Measurements from ENCODE around the gene BGLAP.

BGLAP gene

GRCh38 chr1:156228501-156228900 lies 13.5 kb upstream of the BGLAP start:
- Histone ChIP-seq H3K4me2 (ENCODE audit: low read depth, low read length, poor library complexity, severe bottlenecking) (no peak overlapping the region), H3K9ac (ENCODE audit: low read depth, low read length, poor library complexity, severe bottlenecking) (no peak overlapping the region), H2AFZ (ENCODE audit: low read length) (no peak overlapping the region), H3K9me2 (replicated peaks; ENCODE audit: low read depth, low read length) (no peaks in the 10 kb centered on the region), H3K36me3 (ENCODE audit: insufficient read depth, low read length) (peaks cover 13% of the 10 kb centered on the region; the same call in 1 of the 2 replicates), H3K9me3 (ENCODE audit: insufficient read depth, low read depth, low read length) (no peaks in the 10 kb centered on the region), H3K27me3 (ENCODE audit: insufficient read depth, low read length, poor library complexity, severe bottlenecking) (no peaks in the 10 kb centered on the region), H4K20me1 (ENCODE audit: insufficient read depth, low read length, poor library complexity, severe bottlenecking) (no peaks in the 10 kb centered on the region), H3K4me3 (ENCODE audit: low read length, poor library complexity, severe bottlenecking) (no peak overlapping the region), H3F3A (ENCODE audit: low read depth) (no peaks in the 10 kb centered on the region), H3K4me1 (ENCODE audit: insufficient read depth, low read length, poor library complexity, severe bottlenecking) (no peaks in the 10 kb centered on the region), H3K79me2 (ENCODE audit: insufficient read depth, low read length) (no peaks in the 10 kb centered on the region)
- no peak for TF ChIP-seq EZH2phosphoT487 (IDR thresholded peaks at IDR 0.05; ENCODE audit: borderline replicate concordance)
- TF ChIP-seq CTCF (conservative IDR thresholded peaks at IDR 0.05; ENCODE audit: low read length), result no peak

GRCh38 chr1:156229809-156230472 lies 12.0 kb upstream of the BGLAP start:
- H3K4me2 ChIP-seq (ENCODE audit: low read depth, low read length, poor library complexity, severe bottlenecking), result no peak overlapping the region
- no peaks in the 10 kb centered on the region for H3K9me2 ChIP-seq (replicated peaks; ENCODE audit: low read depth, low read length)
- H2AFZ ChIP-seq (ENCODE audit: low read length), result no peak overlapping the region
- no peaks in the 10 kb centered on the region for H4K20me1 ChIP-seq (ENCODE audit: insufficient read depth, low read length, poor library complexity, severe bottlenecking)
- H3K36me3 ChIP-seq (ENCODE audit: insufficient read depth, low read length), result peaks cover 9% of the 10 kb centered on the region; the same call in 1 of the 2 replicates
- no peaks in the 10 kb centered on the region for H3K27me3 ChIP-seq (ENCODE audit: insufficient read depth, low read length, poor library complexity, severe bottlenecking)
- H3K4me3 ChIP-seq (ENCODE audit: low read length, poor library complexity, severe bottlenecking), result no peak overlapping the region
- no peaks in the 10 kb centered on the region for H3K9me3 ChIP-seq (ENCODE audit: insufficient read depth, low read depth, low read length)
- H3K9ac ChIP-seq (ENCODE audit: low read depth, low read length, poor library complexity, severe bottlenecking), result no peak overlapping the region
- no peak for TF ChIP-seq CTCF (conservative IDR thresholded peaks at IDR 0.05; ENCODE audit: low read length)
- no peak for TF ChIP-seq EZH2phosphoT487 (IDR thresholded peaks at IDR 0.05; ENCODE audit: borderline replicate concordance)
- H3K4me1 ChIP-seq (ENCODE audit: insufficient read depth, low read length, poor library complexity, severe bottlenecking), result no peaks in the 10 kb centered on the region
- H3F3A ChIP-seq (ENCODE audit: low read depth), result no peaks in the 10 kb centered on the region
- H3K79me2 ChIP-seq (ENCODE audit: insufficient read depth, low read length), result no peaks in the 10 kb centered on the region

GRCh38 chr1:156230473-156230837 lies 11.5 kb upstream of the BGLAP start:
- no peaks in the 10 kb centered on the region for H3K9me3 ChIP-seq (ENCODE audit: insufficient read depth, low read depth, low read length)
- H3K4me3 ChIP-seq (ENCODE audit: low read length, poor library complexity, severe bottlenecking), result no peak overlapping the region
- H3K27me3 ChIP-seq (ENCODE audit: insufficient read depth, low read length, poor library complexity, severe bottlenecking), result no peaks in the 10 kb centered on the region
- H3K9me2 ChIP-seq (replicated peaks; ENCODE audit: low read depth, low read length), result no peaks in the 10 kb centered on the region
- no peaks in the 10 kb centered on the region for H3K79me2 ChIP-seq (ENCODE audit: insufficient read depth, low read length)
- no peaks in the 10 kb centered on the region for H3F3A ChIP-seq (ENCODE audit: low read depth)
- H4K20me1 ChIP-seq (ENCODE audit: insufficient read depth, low read length, poor library complexity, severe bottlenecking), result no peaks in the 10 kb centered on the region
- peaks cover 9% of the 10 kb centered on the region; the same call in 1 of the 2 replicates for H3K36me3 ChIP-seq (ENCODE audit: insufficient read depth, low read length)
- H3K9ac ChIP-seq (ENCODE audit: low read depth, low read length, poor library complexity, severe bottlenecking), result no peak overlapping the region
- TF ChIP-seq CTCF (conservative IDR thresholded peaks at IDR 0.05; ENCODE audit: low read length) (no peak), EZH2phosphoT487 (IDR thresholded peaks at IDR 0.05; ENCODE audit: borderline replicate concordance) (no peak)
- no peak overlapping the region for H3K4me2 ChIP-seq (ENCODE audit: low read depth, low read length, poor library complexity, severe bottlenecking)
- no peaks in the 10 kb centered on the region for H3K4me1 ChIP-seq (ENCODE audit: insufficient read depth, low read length, poor library complexity, severe bottlenecking)
- no peak overlapping the region for H2AFZ ChIP-seq (ENCODE audit: low read length)

All from Loucy (cell line).